HepG2 (cell line): ENCODE data around the gene ADCY7. TPM values are rescaled to one million over a fixed set of nuclear protein-coding genes. Genes with fewer than 3 reads are reported as not detected.

Experiments
- CCDC6 ChIP-seq: sonication (generic); formaldehyde crosslinking; IDR thresholded peaks from 2 replicates; pipeline ENCODE4 v1.8.1; 2022; ENCODE audit warnings: mild to moderate bottlenecking, missing genetic modification reagents, moderate library complexity
- FOSL2 ChIP-seq: sonication (generic); formaldehyde crosslinking; IDR thresholded peaks from 2 replicates; pipeline ENCODE4 v1.4.0; 2020; ENCODE audit warnings: missing genetic modification reagents
- FOXC1 ChIP-seq: sonication (generic); formaldehyde crosslinking; IDR thresholded peaks from 2 replicates; pipeline ENCODE4 v1.8.0; 2022; ENCODE audit warnings: mild to moderate bottlenecking, missing genetic modification reagents, borderline replicate concordance
- GATAD2A ChIP-seq: IDR thresholded peaks from 2 replicates; pipeline ENCODE4 v1.6.1; 2016
- HNF4A ChIP-seq: sonication (generic); formaldehyde crosslinking; IDR thresholded peaks from 2 replicates; pipeline ENCODE4 v1.4.0; 2020; ENCODE audit warnings: missing genetic modification reagents
- POGK ChIP-seq: sonication (generic); formaldehyde crosslinking; conservative IDR thresholded peaks from 2 replicates; pipeline ENCODE4 v1.8.0; 2022; ENCODE audit warnings: mild to moderate bottlenecking, moderate library complexity, missing genetic modification reagents
- RAD21 ChIP-seq: fragments of 450-650 bp; formaldehyde crosslinking; IDR thresholded peaks from 2 replicates; pipeline ENCODE4 v1.5.0; 2020; ENCODE audit warnings: mild to moderate bottlenecking
- RXRA ChIP-seq: sonication (generic); formaldehyde crosslinking; IDR thresholded peaks from 2 replicates; pipeline ENCODE4 v1.5.1; 2020; ENCODE audit warnings: missing genetic modification reagents
- SMAD1 ChIP-seq: sonication (generic); formaldehyde crosslinking; IDR thresholded peaks from 2 replicates; pipeline ENCODE4 v1.4.0; 2020; ENCODE audit warnings: missing genetic modification reagents, low read depth, mild to moderate bottlenecking, borderline replicate concordance
- SMAD3 ChIP-seq: sonication (generic); formaldehyde crosslinking; IDR thresholded peaks from 2 replicates; pipeline ENCODE4 v1.4.0; 2020; ENCODE audit warnings: missing genetic modification reagents
- TAF1 ChIP-seq: sonication (generic); formaldehyde crosslinking; IDR thresholded peaks from 2 replicates; pipeline ENCODE4 v1.4.0; 2020; ENCODE audit warnings: missing genetic modification reagents
- THYN1 ChIP-seq: sonication (generic); formaldehyde crosslinking; IDR thresholded peaks from 2 replicates; pipeline ENCODE4 v1.8.1; 2023; ENCODE audit warnings: low read depth, mild to moderate bottlenecking, moderate library complexity, missing genetic modification reagents, borderline replicate concordance
- ZNF292 ChIP-seq: sonication (generic); formaldehyde crosslinking; IDR thresholded peaks from 2 replicates; pipeline ENCODE4 v1.8.1; 2022; ENCODE audit warnings: mild to moderate bottlenecking, low read depth, missing genetic modification reagents, borderline replicate concordance
- ZNF441 ChIP-seq: sonication (generic); formaldehyde crosslinking; IDR thresholded peaks from 2 replicates; pipeline ENCODE4 v1.7.0; 2021; ENCODE audit warnings: missing genetic modification reagents, borderline replicate concordance
- ZNF468 ChIP-seq: sonication (generic); formaldehyde crosslinking; IDR thresholded peaks from 2 replicates; pipeline ENCODE4 v1.8.0; 2022; ENCODE audit warnings: mild to moderate bottlenecking, moderate library complexity, missing genetic modification reagents
- polyA plus RNA-seq, 8 experiments: library from polyadenylated mRNA; depleted of rRNA in 3 of 8; stranded (reverse) in 7 of 8; unstranded in 1 of 8; fragments of >200 nt; fragmentation: Illumina TruSeq in 4 of 8; extraction: Trizol in 4 of 8; gene quantifications; 2 replicates each; pipeline versions ENCODE4 v1.2.1 to v1.2.3, GENCODE V29; 2011 to 2016; ENCODE audit warnings: low read depth in 4 of 8, missing spikeins in 1 of 8, mixed read lengths in 1 of 8; ENCODE audit not compliant: insufficient read depth in 1 of 8
- total RNA-seq, 5 experiments: library from RNA; depleted of rRNA; stranded (reverse); fragments of >200 nt; fragmentation: Illumina TruSeq; extraction: Trizol; gene quantifications; 2 replicates each; pipeline ENCODE4 v1.2.3, GENCODE V29; 2016; ENCODE audit warnings: low read depth in 1 of 5
- TF ChIP-seq, protein P1 (sequence below): sonication (generic); formaldehyde crosslinking; IDR thresholded peaks from 2 replicates; pipeline ENCODE4 v1.5.0; 2020; ENCODE audit warnings: mild to moderate bottlenecking, low read depth, missing genetic modification reagents, borderline replicate concordance
- TF ChIP-seq, protein P2 (sequence below): sonication (generic); formaldehyde crosslinking; IDR thresholded peaks from 2 replicates; pipeline ENCODE4 v1.9.0; 2022; ENCODE audit warnings: missing genetic modification reagents, mild to moderate bottlenecking, borderline replicate concordance
- TF ChIP-seq, protein P3 (sequence below): sonication (generic); formaldehyde crosslinking; IDR thresholded peaks from 2 replicates; pipeline ENCODE4 v1.4.0; 2020; ENCODE audit warnings: missing genetic modification reagents
- TF ChIP-seq, protein P4 (sequence below): sonication (generic); formaldehyde crosslinking; IDR thresholded peaks from 2 replicates; pipeline ENCODE4 v1.4.0; 2020; ENCODE audit warnings: missing genetic modification reagents

The ADCY7 gene
- total and polyA plus RNA-seq, 2 of the 13 experiments (the other 11 are each of a cell fraction or from before 2014, with no cell fraction given): 2.2 to 4.3 TPM

GRCh38 chr16:50303605-50304466 is 37.5 kb downstream of the ADCY7 start (continued):
- TF ChIP-seq SMAD1 (0 out of 2 replicates have a peak, but pooled peaks have one; percentile 33), ZNF292 (CRISPR knock-in tag) (peak; percentile 68; the same call in 1 of the 2 replicates), RXRA (CRISPR knock-in tag) (peak; percentile 70), FOXC1 (peak; percentile 28; the same call in 1 of the 2 replicates), TAF1 (CRISPR knock-in tag) (0 out of 2 replicates have a peak, but pooled peaks have one; percentile 3), GATAD2A (CRISPR knock-in tag) (peak; percentile 83), ZNF468 (0 out of 2 replicates have a peak, but pooled peaks have one; percentile 72), RAD21 (0 out of 2 replicates have a peak, but pooled peaks have one; percentile 27), ZNF441 (CRISPR knock-in tag) (no peak), THYN1 (no peak), POGK (CRISPR knock-in tag) (no peak), FOSL2 (CRISPR knock-in tag) (peak; percentile 24; the same call in 1 of the 2 replicates), CCDC6 (CRISPR knock-in tag) (peak; percentile 70; the same call in 1 of the 2 replicates), SMAD3 (CRISPR knock-in tag) (no peak), HNF4A (CRISPR knock-in tag) (peak; percentile 38; the same call in 1 of the 2 replicates)
- TF ChIP-seq, protein P1, sequence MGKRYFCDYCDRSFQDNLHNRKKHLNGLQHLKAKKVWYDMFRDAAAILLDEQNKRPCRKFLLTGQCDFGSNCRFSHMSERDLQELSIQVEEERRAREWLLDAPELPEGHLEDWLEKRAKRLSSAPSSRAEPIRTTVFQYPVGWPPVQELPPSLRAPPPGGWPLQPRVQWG (CRISPR knock-in tag): no peak
- TF ChIP-seq, protein P2, sequence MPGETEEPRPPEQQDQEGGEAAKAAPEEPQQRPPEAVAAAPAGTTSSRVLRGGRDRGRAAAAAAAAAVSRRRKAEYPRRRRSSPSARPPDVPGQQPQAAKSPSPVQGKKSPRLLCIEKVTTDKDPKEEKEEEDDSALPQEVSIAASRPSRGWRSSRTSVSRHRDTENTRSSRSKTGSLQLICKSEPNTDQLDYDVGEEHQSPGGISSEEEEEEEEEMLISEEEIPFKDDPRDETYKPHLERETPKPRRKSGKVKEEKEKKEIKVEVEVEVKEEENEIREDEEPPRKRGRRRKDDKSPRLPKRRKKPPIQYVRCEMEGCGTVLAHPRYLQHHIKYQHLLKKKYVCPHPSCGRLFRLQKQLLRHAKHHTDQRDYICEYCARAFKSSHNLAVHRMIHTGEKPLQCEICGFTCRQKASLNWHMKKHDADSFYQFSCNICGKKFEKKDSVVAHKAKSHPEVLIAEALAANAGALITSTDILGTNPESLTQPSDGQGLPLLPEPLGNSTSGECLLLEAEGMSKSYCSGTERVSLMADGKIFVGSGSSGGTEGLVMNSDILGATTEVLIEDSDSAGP (CRISPR knock-in tag): peak; percentile 62
- TF ChIP-seq, protein P3, sequence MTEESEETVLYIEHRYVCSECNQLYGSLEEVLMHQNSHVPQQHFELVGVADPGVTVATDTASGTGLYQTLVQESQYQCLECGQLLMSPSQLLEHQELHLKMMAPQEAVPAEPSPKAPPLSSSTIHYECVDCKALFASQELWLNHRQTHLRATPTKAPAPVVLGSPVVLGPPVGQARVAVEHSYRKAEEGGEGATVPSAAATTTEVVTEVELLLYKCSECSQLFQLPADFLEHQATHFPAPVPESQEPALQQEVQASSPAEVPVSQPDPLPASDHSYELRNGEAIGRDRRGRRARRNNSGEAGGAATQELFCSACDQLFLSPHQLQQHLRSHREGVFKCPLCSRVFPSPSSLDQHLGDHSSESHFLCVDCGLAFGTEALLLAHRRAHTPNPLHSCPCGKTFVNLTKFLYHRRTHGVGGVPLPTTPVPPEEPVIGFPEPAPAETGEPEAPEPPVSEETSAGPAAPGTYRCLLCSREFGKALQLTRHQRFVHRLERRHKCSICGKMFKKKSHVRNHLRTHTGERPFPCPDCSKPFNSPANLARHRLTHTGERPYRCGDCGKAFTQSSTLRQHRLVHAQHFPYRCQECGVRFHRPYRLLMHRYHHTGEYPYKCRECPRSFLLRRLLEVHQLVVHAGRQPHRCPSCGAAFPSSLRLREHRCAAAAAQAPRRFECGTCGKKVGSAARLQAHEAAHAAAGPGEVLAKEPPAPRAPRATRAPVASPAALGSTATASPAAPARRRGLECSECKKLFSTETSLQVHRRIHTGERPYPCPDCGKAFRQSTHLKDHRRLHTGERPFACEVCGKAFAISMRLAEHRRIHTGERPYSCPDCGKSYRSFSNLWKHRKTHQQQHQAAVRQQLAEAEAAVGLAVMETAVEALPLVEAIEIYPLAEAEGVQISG: 0 out of 2 replicates have a peak, but pooled peaks have one; percentile 24
- TF ChIP-seq, protein P4, sequence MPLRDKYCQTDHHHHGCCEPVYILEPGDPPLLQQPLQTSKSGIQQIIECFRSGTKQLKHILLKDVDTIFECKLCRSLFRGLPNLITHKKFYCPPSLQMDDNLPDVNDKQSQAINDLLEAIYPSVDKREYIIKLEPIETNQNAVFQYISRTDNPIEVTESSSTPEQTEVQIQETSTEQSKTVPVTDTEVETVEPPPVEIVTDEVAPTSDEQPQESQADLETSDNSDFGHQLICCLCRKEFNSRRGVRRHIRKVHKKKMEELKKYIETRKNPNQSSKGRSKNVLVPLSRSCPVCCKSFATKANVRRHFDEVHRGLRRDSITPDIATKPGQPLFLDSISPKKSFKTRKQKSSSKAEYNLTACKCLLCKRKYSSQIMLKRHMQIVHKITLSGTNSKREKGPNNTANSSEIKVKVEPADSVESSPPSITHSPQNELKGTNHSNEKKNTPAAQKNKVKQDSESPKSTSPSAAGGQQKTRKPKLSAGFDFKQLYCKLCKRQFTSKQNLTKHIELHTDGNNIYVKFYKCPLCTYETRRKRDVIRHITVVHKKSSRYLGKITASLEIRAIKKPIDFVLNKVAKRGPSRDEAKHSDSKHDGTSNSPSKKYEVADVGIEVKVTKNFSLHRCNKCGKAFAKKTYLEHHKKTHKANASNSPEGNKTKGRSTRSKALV (CRISPR knock-in tag): no peak
